ENCODE results near the gene HLA-DMB. TPM values are rescaled to one million over a fixed set of nuclear protein-coding genes. Genes with fewer than 3 reads are reported as not detected.

HLA-DMB gene
- total and polyA plus RNA-seq, 2 donors (not counting 1 experiment from before 2014, with no cell fraction given): 0.28 to 0.83 TPM

GRCh38 chr6:32889533-32889932, 51.3 kb downstream of the HLA-DMB start:
- H3K4me1 ChIP-seq (ENCODE audit: control insufficient read depth, extremely low read depth, insufficient read depth, low read length): peaks cover 9% of the 10 kb centered on the region
- TF ChIP-seq CTCF (conservative IDR thresholded peaks at IDR 0.05 in 1 of 2, IDR thresholded peaks at IDR 0.05 in 1 of 2; ENCODE audit: low read depth in 1 of 2, low read length in 2 of 2): no peak
- no peak for TF ChIP-seq EZH2 (IDR thresholded peaks at IDR 0.05; ENCODE audit: low read length, missing control alignments)
- no peak overlapping the region for H3K9ac ChIP-seq (ENCODE audit: insufficient read depth, low read length)
- no peaks in the 10 kb centered on the region for H3K36me3 ChIP-seq (ENCODE audit: control insufficient read depth, insufficient read depth, low read length)
- no peak overlapping the region for H2AFZ ChIP-seq (ENCODE audit: low read length)
- no peaks in the 10 kb centered on the region for H3K9me3 ChIP-seq (ENCODE audit: control insufficient read depth, insufficient read depth, low read depth, low read length)
- H3K4me3 ChIP-seq (replicated peaks in 1 of 4; ENCODE audit: control extremely low read depth in 1 of 4, insufficient read depth in 1 of 4, low read depth in 3 of 4, low read length in 4 of 4): no peak overlapping the region
- H4K20me1 ChIP-seq (ENCODE audit: control insufficient read depth, extremely low read depth, insufficient read depth, low read length): no peaks in the 10 kb centered on the region
- H3K4me2 ChIP-seq (ENCODE audit: extremely low read depth, insufficient read depth, low read length): no peak overlapping the region
- DNase-seq (ENCODE audit: low read depth in 2 of 2): no peak
- H3K27me3 ChIP-seq (ENCODE audit: control insufficient read depth, insufficient read depth, low read length): no peaks in the 10 kb centered on the region
- no peak overlapping the region for H3K27ac ChIP-seq (ENCODE audit: insufficient read depth, low read length)
- H3K79me2 ChIP-seq (ENCODE audit: control insufficient read depth, insufficient read depth, low read length): no peaks in the 10 kb centered on the region

- no peak overlapping the region for H3K4me3 ChIP-seq (replicated peaks in 1 of 4; ENCODE audit: control extremely low read depth in 1 of 4, insufficient read depth in 1 of 4, low read depth in 3 of 4, low read length in 4 of 4)
- H3K9me3 ChIP-seq (ENCODE audit: control insufficient read depth, insufficient read depth, low read depth, low read length): no peaks in the 10 kb centered on the region
- no peak overlapping the region for H3K9ac ChIP-seq (ENCODE audit: insufficient read depth, low read length)
- no peak overlapping the region for H2AFZ ChIP-seq (ENCODE audit: low read length)
- TF ChIP-seq CTCF (conservative IDR thresholded peaks at IDR 0.05 in 1 of 2, IDR thresholded peaks at IDR 0.05 in 1 of 2; ENCODE audit: low read depth in 1 of 2, low read length in 2 of 2) (no peak), EZH2 (IDR thresholded peaks at IDR 0.05; ENCODE audit: low read length, missing control alignments) (no peak)
- peaks cover 11% of the 10 kb centered on the region for H3K4me1 ChIP-seq (ENCODE audit: control insufficient read depth, extremely low read depth, insufficient read depth, low read length)
- DNase-seq (ENCODE audit: low read depth in 2 of 2): no peak
- H3K27ac ChIP-seq (ENCODE audit: insufficient read depth, low read length): no peak overlapping the region
- no peaks in the 10 kb centered on the region for H4K20me1 ChIP-seq (ENCODE audit: control insufficient read depth, extremely low read depth, insufficient read depth, low read length)
- no peaks in the 10 kb centered on the region for H3K27me3 ChIP-seq (ENCODE audit: control insufficient read depth, insufficient read depth, low read length)
- no peak overlapping the region for H3K4me2 ChIP-seq (ENCODE audit: extremely low read depth, insufficient read depth, low read length)
- no peaks in the 10 kb centered on the region for H3K36me3 ChIP-seq (ENCODE audit: control insufficient read depth, insufficient read depth, low read length)
- no peaks in the 10 kb centered on the region for H3K79me2 ChIP-seq (ENCODE audit: control insufficient read depth, insufficient read depth, low read length)
These were observed 52.3 kb downstream of the HLA-DMB start for GRCh38 chr6:32888576-32888975.

GRCh38 chr6:32887616-32888015, 53.2 kb downstream of the HLA-DMB start:
- DNase-seq (ENCODE audit: low read depth in 2 of 2): no peak
- Histone ChIP-seq H4K20me1 (ENCODE audit: control insufficient read depth, extremely low read depth, insufficient read depth, low read length) (no peaks in the 10 kb centered on the region), H3K36me3 (ENCODE audit: control insufficient read depth, insufficient read depth, low read length) (no peaks in the 10 kb centered on the region), H3K27ac (ENCODE audit: insufficient read depth, low read length) (no peak overlapping the region), H3K9ac (ENCODE audit: insufficient read depth, low read length) (no peak overlapping the region), H3K79me2 (ENCODE audit: control insufficient read depth, insufficient read depth, low read length) (no peaks in the 10 kb centered on the region), H3K4me1 (ENCODE audit: control insufficient read depth, extremely low read depth, insufficient read depth, low read length) (peaks cover 15% of the 10 kb centered on the region), H3K4me3 (replicated peaks in 1 of 4; ENCODE audit: control extremely low read depth in 1 of 4, insufficient read depth in 1 of 4, low read depth in 3 of 4, low read length in 4 of 4) (no peak overlapping the region), H2AFZ (ENCODE audit: low read length) (no peak overlapping the region), H3K9me3 (ENCODE audit: control insufficient read depth, insufficient read depth, low read depth, low read length) (no peaks in the 10 kb centered on the region), H3K4me2 (ENCODE audit: extremely low read depth, insufficient read depth, low read length) (no peak overlapping the region), H3K27me3 (ENCODE audit: control insufficient read depth, insufficient read depth, low read length) (no peaks in the 10 kb centered on the region)
- TF ChIP-seq EZH2 (IDR thresholded peaks at IDR 0.05; ENCODE audit: low read length, missing control alignments) (no peak), CTCF (conservative IDR thresholded peaks at IDR 0.05 in 1 of 2, IDR thresholded peaks at IDR 0.05 in 1 of 2; ENCODE audit: low read depth in 1 of 2, low read length in 2 of 2) (no peak)

All from fibroblast of lung (primary cell).